Ascending aorta (tissue), 2 donors: Measurements from ENCODE around the gene COL20A1. TPM values are rescaled to one million over a fixed set of nuclear protein-coding genes. Genes with fewer than 3 reads are reported as not detected.

ENCODE experiments used
- DNase-seq, 2 donors: peaks; one replicate each; pipeline ENCODE4 v3.0.0-alpha.2; 2019; ENCODE audit warnings: low spot score in 2 of 2
- H3K27ac ChIP-seq, 2 donors: fragments of 200-600 bp; sonication (generic); one replicate each; pipeline ENCODE4 v1.5.1; 2016 to 2017; ENCODE audit warnings: mild to moderate bottlenecking in 1 of 2
- H3K27me3 ChIP-seq: fragments of 200-600 bp; sonication (generic); one replicate; pipeline ENCODE4 v1.5.1; 2017
- H3K36me3 ChIP-seq, 2 donors: fragments of 200-600 bp; sonication (generic); one replicate each; pipeline ENCODE4 v1.5.1; 2016
- H3K4me1 ChIP-seq, 2 donors: fragments of 200-600 bp; sonication (generic); one replicate each; pipeline ENCODE4 v1.5.1; 2016 to 2017; ENCODE audit warnings: mild to moderate bottlenecking in 1 of 2
- H3K4me3 ChIP-seq, 2 donors: fragments of 200-600 bp; sonication (generic); one replicate each; pipeline ENCODE4 v1.5.1; 2016 to 2017; ENCODE audit warnings: mild to moderate bottlenecking in 1 of 2
- H3K9me3 ChIP-seq, 2 donors: fragments of 200-600 bp; sonication (generic); one replicate each; pipeline ENCODE4 v1.5.1; 2016
- CTCF ChIP-seq, 3 experiments: fragments of 200-600 bp in 2 of 3; fragments of 450-650 bp in 1 of 3; sonication (generic) in 2 of 3; IDR thresholded peaks; one replicate each; pipeline ENCODE4 v1.5.1; 2016 to 2019; ENCODE audit warnings: antibody characterized with exemption in 3 of 3, mild to moderate bottlenecking in 1 of 3, moderate library complexity in 1 of 3
- intact Hi-C: fragments of 100-400 bp; cut with DNase I; formaldehyde crosslinking; loops from one replicate; pipeline ENCODE4 v1.15.1; 2023
- total RNA-seq: library from RNA; depleted of rRNA; stranded (reverse); fragments of >200 nt; gene quantifications from one replicate; pipeline ENCODE4 v1.1.0, GENCODE V29; 2016

The COL20A1 gene
- total RNA-seq, 1 donor from 2014 or later, result not detected

- intact Hi-C loops, result no loop called here
- Histone ChIP-seq H3K4me3 (no peak overlapping the region), H3K27ac (no peak overlapping the region), H3K36me3 (peaks cover 85 to 98% of the 10 kb centered on the region in 2 donors), H3K27me3 (no peaks in the 10 kb centered on the region), H3K4me1 (no peaks in the 10 kb centered on the region), H3K9me3 (no peaks in the 10 kb centered on the region)
- no peak for TF ChIP-seq CTCF (IDR thresholded peaks at IDR 0.05)
- no peak for DNase-seq
Measured at GRCh38 chr20:63281742-63282665, 11.0 kb upstream of the COL20A1 start.

- intact Hi-C loops, result no loop called here
- no peak for TF ChIP-seq CTCF (IDR thresholded peaks at IDR 0.05)
- no peak for DNase-seq
- H3K4me1 ChIP-seq, result no peaks in the 10 kb centered on the region
- H3K9me3 ChIP-seq, result no peaks in the 10 kb centered on the region
- no peak overlapping the region for H3K4me3 ChIP-seq
- H3K27me3 ChIP-seq, result no peaks in the 10 kb centered on the region
- peaks cover 83 to 98% of the 10 kb centered on the region in 2 donors for H3K36me3 ChIP-seq
- no peak overlapping the region for H3K27ac ChIP-seq
Measured at GRCh38 chr20:63282946-63283345, 10.0 kb upstream of the COL20A1 start.

GRCh38 chr20:63283397-63284082 is 9.4 kb upstream of the COL20A1 start:
- Histone ChIP-seq H3K9me3 (no peaks in the 10 kb centered on the region), H3K27me3 (no peaks in the 10 kb centered on the region), H3K4me3 (no peak overlapping the region), H3K36me3 (peaks cover 84 to 98% of the 10 kb centered on the region in 2 donors), H3K27ac (no peak overlapping the region), H3K4me1 (no peaks in the 10 kb centered on the region)
- DNase-seq, result no peak
- intact Hi-C loops, result no loop called here
- TF ChIP-seq CTCF (IDR thresholded peaks at IDR 0.05), result no peak

GRCh38 chr20:63284083-63284440 is 8.9 kb upstream of the COL20A1 start:
- H3K27me3 ChIP-seq, result no peaks in the 10 kb centered on the region
- H3K9me3 ChIP-seq, result no peaks in the 10 kb centered on the region
- no peak overlapping the region for H3K27ac ChIP-seq
- no peak for TF ChIP-seq CTCF (IDR thresholded peaks at IDR 0.05)
- H3K36me3 ChIP-seq, result peaks cover 83 to 98% of the 10 kb centered on the region in 2 donors
- no peaks in the 10 kb centered on the region for H3K4me1 ChIP-seq
- H3K4me3 ChIP-seq, result no peak overlapping the region
- DNase-seq, result no peak
- intact Hi-C loops, result no loop called here

- intact Hi-C loops, result no loop called here
- H3K27ac ChIP-seq, result no peak overlapping the region
- no peak for DNase-seq
- H3K9me3 ChIP-seq, result no peaks in the 10 kb centered on the region
- H3K4me1 ChIP-seq, result no peaks in the 10 kb centered on the region
- TF ChIP-seq CTCF (IDR thresholded peaks at IDR 0.05), result no peak
- H3K4me3 ChIP-seq, result no peak overlapping the region
- H3K36me3 ChIP-seq, result peaks cover 82 to 93% of the 10 kb centered on the region in 2 donors
- no peaks in the 10 kb centered on the region for H3K27me3 ChIP-seq
Measured at GRCh38 chr20:63284544-63284949, 8.4 kb upstream of the COL20A1 start.
